NCI-H1417 (cell line): ENCODE measurements around the gene KLHL18.
"Not testable (repeated sequence)": the region's sequence is repeated elsewhere in the genome, so short reads cannot be mapped to it uniquely, and the experiment has no call there.

Experiments used
- DNase-seq, 3 experiments: peaks; one replicate each; lab custom pipeline; 2025; lab: John Stamatoyannopoulos, UW

KLHL18 gene

DNA sequence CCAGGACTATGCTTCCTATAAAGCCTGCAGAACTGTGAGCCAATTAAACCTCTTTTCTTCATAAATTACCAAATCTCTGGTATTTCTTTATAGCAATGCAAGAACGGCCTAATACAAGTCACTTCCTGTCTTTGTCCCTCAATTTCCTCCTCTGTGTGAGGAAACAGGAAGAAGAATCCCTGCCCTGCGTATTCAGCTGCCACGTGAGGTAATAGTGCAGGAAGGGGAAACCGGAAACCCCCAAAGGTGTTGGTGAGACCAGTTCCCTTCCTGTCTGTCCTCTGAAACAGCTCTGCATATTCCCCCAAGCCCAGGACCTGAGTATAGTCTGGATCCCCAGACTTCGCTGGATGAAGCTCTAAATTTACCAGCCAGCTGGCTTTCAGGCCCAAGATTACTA lies 80.0 kb downstream of the KLHL18 start:
- DNase-seq = no peak

DNA sequence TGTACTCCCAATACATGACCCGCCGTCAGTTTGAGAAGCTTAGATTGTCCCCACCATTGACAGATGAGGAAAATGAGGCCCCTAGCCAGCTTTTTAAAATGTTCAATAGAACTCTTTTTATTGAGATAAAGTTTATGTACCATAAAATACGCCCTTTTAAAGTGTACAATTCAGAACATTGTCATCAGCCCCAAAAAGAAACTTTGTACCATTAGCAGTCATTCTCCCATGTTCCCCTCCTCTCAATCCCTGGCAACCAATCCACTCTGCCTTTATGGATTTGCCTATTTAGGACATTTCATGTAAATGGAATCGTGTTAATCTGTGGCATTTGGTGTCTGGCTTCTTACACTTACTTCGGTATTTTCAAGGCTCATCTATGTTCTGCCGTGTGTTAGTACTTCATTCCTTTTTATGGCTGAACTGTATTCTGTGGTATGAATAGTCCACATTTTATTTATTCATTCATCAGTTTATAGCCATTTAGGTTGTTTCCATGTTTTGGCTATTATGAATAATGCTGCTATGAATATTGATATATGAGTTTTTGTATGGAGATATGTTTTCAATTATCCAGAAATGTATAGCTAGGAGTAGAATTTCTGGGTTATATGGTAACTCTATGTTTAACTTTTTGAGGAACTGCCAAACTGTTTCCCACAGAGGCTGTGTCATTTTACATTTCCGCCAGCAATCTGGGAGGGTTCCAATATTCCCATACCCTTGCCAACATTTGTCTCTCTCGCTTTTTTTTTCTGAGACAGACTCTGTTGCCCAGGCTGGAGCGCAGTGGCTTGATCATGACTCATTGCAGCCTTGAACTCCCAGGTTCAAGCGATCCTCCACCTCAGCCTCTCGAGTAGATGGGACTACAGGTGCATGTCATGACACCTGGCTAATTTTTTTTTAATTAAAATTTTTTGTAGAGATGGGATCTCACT lies 82.7 kb downstream of the KLHL18 start:
- DNase-seq = no peak

DNA sequence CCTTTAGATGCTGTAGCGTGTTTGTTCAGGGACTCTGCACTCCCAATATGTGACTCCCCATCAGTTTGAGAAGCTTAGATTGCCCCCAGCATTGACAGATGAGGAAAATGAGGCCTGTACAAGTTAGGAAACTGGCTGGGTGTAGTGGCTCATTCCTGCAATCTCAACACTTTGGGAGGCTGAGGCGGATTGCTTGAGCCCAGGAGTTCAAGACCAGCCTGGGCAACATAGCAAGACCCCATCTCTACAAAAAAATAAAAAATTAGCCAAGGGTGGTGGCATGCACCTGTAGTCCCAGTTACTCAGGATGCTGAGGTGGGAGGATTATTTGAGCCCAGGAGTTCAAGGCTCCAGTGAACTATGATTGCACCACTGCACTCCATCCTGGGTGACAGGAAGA lies 84.1 kb downstream of the KLHL18 start:
- no peak for DNase-seq

DNA sequence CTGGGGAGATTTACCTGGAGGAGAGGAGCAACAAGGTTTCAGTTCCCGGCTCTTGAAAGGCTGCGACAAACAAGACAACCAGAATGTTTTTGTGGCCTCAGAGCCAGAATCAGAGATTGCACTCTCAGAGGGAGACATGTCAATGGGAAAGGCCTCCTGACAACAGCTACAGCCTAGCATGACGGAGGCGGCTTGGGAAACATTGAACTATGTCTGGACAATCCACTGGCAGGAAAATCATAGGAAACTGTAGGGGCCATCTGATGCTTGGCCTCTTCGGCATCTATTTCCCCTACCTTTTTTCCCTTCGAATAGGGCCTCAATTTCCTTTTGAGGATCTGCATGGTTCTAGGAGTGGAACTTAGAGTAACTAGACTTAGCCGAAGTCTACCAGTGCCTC lies 84.9 kb downstream of the KLHL18 start:
- DNase-seq = no peak

DNA sequence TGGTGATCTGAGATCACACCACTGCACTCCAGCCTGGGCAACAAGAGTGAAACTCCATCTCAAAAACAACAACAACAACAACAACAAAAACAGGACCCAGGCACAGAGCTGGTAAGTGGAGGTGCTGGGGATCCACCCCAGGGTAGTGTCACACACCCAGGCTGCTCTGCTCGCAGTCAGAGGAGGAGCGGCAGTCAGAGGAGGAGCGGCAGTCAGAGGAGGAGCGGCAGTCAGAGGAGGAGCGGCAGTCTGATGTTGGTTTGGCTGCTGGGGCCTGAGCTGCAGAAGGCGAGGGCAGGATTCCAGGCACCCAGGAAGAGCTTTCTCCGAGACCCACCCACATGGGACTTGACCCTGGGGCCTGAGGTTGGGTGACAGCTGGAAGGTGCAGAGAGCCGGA lies 87.3 kb downstream of the KLHL18 start:
- DNase-seq = not testable (repeated sequence)

DNA sequence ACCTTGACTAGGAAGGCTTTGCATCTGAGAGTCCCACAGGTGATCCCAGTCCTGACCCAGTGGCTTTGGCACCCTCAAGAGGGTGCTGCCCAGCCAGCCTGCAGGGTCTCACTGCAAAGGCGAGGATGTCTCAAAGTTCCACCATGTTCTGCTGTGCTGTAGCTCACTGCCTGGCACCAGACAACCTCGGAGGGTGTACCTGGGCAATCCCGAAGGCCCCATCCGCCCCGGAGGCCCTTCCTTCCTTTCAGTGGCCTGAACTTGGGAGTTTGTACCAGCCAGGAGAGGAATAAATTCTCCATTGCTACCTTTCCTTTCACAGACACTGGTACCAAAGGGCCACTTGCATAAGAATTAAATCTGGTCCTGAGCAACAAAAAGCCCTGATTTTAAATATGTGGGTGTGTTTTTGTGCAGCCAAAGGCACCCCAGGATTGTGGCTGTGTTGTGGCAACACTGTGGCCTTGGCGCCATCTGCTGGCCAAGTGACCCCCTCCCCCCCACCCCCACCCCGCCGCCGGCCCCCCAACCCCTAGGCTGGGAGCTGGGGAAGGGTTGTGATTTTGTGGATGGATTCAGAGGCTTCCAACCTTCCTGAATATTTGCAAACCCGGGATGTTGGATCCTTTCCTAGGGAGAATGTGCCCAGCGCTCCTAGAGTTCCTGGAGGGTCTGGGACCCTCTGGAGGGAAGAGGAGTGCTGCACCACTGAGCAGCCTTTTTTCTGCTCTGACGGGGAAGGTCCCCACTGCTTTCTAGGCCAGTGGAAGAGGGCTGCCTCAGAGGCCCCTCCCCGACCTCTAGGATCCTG lies 88.3 kb downstream of the KLHL18 start:
- no peak for DNase-seq

DNA sequence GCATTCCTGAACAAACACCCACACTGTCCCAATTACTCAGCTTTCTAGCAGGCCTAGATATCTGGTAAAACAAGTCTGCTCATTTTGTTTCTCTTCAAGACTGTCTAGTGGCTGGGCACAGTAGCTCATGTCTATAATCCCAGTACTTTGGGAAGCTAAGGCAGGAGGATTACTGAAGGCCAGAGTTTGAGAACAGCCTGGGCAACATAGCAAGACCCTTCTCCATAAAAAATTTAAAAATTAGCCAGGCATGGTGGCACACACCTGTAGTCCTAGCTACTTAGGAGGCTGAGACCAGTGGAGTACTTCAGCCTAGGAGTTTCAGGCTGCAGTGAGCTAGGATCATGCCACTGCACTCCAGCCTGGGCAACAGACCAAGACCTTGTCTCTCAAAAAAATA lies 91.8 kb downstream of the KLHL18 start:
- DNase-seq = no peak

DNA sequence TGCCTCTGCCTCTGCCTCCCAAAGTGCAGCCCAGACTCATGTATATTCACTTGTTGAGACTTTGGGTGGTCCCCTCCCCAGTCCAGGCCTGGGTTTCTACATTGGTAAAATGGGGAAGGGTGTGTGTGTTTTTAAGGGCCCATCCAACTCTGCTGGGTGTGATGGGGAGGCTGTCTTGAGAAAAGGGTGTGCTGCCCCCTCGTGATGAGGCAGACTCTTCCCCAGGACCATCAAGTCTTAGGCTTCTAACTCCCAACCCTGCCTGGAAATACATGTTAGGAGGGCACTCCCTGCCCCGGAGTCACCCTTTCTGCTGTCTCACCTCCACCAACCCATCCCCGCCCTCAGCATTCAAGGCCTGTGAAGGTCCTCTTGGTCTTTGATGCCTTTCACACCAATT lies 93.6 kb downstream of the KLHL18 start:
- no peak for DNase-seq

DNA sequence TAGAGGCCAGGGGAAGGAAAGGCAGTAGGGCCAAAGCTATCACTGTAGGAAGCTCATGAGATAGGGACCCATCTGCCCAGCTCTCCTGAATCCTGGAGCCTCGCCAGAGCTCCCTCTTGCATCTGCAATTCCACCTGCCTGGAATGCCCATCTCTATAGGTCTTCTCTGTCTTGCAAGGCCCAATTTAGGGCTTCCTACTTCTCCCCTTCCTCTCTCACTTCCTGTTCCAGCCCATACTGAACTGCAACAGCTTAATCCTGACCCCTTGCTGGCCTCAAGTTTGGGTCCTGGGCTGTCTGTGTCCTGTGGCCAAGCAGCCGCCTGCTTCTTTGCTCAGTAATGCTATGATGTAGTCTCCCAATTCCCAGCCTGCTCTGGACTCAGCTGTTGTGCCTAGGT lies 94.4 kb downstream of the KLHL18 start:
- no peak for DNase-seq

DNA sequence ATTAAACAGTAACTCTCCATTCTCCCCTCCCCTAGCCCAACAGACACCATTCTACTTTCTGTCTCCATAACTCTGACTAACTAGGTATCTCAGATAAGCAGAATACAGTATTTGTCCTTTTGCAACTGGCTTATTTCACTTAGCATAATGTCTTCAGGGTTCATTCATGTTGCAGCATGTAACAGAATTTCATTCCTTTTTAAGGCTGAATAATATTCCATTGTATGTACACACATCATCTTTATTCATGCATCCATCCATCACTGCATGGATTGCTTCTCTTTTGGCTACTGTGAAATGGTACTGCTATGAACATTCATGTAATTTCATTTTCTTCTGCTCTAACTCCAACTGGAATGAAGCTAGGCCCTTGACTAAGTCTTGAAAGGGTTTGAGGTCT lies 96.1 kb downstream of the KLHL18 start:
- no peak for DNase-seq

DNA sequence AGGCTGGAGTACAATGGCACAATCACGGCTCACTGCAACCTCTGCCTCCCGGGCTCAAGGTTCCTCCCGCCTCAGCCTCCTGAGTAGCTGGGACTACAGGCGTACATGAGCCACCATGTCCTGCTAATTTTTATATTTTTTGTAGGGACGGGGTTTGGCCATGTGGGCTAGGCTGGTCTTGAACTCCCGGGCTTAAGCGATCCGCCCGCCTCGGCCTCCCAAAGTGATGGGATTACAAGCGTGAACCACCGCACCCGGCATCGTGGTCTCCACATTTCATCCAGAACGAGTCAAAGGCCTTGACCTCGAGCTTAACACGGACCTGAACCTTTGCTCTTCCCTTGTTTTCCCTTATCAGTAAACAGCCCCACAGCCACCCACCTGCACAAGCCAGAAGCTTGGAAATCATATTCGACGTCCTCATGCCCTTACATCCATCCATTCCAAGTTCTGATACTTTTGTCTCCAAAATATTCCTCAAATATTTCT lies 96.7 kb downstream of the KLHL18 start:
- peak in 1 of 3 experiments; percentile 35 for DNase-seq

DNA sequence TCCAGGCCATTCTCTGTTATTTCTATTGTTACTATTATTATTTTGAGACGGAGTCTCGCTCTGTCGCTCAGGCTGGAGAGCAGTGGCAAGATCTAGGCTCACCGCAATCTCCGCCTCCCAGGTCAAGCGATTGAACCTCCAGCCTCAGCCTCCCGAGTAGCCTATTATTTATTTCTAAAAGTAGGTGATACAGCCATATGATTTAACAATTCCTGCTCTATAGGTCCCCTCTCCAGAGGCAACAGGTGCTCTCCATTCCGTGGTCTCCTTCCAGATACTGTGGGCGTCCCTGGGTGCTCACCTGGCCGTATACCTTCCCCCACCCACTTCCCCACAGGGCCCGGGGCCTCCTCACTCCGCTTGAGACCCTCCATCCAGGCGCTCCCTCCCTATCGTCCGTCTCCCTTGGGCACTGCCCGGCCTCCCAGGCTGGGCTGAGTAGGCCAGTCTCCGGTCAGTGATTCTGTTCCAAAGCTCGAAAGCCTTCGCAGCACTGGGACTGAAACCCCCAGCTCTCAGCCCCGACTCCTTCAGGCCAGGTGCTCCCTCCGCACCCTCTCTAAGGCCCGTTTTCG lies 97.4 kb downstream of the KLHL18 start:
- peak in 1 of 3 experiments; percentile 5 for DNase-seq

DNA sequence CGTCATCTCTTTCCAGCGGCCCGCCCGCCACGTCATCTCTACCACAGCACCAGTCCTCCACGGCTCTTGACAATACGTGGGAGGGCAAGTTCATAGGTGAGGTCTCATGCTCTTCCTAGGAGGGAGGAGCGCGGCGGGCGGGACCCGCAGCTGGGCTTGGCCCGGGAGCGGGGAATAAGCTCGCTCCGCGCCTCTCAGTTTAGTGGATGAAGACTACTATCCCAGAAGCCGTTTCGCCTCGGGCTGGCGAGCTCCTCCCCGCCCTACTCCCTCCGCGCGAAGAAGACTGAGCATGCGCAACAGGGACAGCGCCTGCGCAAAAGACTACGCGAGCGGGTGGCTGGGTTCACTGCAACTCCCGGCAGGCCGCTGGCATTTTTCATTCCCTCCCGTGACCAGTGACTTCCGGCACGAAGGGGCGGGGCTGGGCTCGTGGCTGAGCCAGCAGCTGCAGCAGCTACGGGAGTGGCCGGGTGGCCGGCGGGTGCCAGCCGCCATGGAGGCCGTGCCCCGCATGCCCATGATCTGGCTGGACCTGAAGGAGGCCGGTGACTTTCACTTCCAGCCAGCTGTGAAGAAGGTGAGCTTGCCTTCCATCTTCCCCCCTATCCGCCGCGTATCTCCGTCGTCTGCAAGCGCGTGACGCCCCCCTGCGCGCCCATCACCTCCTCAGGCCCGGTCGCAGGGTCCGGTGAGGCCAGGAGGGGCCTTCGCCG lies 98.0 kb downstream of the KLHL18 start, which contains the start of gene PTPN23:
Gene PTPN23, plus strand, starts transcription at position 421 of the 716 bp plus-strand sequence. Its CDS starts 76 bp downstream, at position 497.
- peak; percentile 94 to 98 (median 96) for DNase-seq

DNA sequence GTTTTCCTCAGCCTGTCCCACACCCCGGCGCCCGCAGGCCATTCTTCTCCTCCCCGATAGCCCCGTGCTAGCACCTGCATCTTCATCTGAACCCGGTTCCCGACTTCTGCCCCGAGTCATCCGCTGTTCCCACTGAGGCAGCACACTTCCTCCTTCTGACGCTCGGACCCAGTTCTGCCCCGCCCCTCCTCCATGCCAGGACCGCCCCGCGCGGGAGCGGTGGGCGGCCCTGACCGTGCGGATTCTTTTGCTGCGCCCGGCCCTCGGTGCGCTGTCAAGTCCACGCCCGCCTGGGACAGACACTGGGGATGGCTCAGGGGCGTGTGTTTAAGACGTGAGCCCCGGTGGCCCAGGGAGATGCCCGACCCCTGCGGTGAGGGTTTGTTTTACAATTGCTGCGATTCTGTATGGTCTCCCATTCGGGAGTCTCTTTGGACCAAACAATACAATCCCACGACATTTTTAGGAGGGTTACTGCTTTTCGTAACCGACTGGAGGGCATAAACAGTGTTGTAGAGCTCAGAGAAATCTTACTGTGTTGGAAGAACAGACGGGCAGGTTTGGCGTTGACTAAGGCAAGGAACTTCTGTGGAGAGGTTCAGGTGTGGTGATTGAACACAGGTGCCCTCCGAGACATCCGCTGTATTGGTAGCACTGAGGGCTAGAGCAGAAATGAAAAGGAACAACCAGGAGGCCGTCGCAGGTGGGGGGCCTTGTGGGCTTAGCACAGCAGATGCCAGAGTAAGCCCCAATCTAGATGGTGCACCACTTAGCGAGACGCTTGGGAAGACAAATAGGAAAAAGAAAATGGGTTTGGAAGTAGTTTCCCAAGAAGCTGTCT lies 98.8 kb downstream of the KLHL18 start:
- peak; percentile 37 to 81 (median 73) for DNase-seq

DNA sequence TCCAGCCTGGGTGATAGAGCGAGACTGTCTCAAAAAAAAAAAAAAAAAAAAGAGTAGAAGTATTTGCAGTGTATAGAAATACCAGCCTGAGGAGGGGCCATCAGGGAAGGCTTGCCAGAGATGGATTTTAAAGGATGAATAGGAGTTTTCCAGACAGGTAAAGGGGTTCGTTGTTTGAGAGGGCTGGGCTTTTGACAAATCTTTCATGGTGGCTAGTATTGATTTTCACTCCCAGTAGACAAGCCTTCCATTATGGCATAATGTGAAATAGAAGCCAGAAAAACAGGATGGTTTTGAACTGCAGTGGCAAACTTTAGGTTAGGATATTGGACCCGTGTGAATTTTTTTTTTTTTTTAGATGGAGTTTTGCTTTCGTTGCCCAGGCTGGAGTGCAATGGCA lies 101.7 kb downstream of the KLHL18 start:
- no peak for DNase-seq

DNA sequence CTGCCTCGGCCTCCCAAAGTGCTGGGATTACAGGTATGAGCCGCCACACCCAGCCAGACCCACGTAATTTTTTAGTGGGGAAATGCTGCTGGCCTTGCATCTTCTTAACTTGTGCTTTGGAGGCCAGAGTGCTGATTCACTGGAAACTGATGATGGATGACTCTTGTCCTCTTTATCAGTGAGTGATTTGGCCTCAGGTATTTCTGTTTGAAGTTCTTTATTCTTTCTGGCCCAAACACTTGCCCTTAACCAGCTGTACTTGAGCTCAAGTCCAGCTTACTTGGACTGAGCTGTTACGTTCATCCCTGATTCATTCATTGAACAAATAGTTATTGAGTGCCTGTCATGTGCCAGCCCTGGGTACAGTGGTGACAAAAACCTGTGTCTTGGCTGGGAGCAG lies 102.3 kb downstream of the KLHL18 start:
- DNase-seq = no peak

DNA sequence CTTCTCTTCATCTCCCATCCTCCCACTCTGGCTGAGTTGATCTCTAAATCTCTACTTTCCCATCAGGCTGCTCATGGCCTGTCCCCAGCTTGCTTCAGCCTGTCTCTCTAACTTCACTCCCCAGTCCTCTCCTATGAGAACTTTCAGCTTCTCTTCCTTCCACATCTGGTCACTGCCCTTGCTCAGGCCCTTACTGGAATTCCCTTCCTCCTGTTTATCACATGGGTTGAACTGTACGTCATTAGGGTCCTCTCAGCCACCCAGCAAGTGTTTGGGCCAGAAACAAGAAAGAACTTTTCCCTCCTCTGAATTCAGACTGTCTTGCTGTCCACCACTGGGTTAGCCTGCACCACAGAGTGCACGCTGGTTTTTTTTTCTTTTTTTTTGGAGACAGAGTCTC lies 103.1 kb downstream of the KLHL18 start:
- no peak for DNase-seq

DNA sequence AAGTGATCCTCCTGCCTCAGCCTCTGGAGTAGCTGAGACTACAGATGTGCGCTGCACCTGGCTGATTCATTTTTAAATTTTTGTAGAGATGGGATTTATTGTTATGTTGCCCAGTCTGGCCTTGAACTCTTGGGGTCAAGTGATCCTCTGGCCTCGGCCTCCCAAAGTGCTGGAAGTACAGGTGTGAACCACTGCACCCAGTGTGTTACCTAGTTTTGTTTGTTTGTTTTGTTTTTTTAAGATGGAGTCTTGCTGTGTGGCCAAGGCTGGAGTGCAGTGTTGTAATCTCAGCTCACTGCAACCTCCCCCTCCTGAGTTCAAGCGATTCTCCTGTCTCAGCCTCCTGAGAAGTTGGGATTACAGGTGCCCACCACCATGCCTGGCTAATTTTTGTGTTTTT lies 110.2 kb downstream of the KLHL18 start:
- DNase-seq = no peak

DNA sequence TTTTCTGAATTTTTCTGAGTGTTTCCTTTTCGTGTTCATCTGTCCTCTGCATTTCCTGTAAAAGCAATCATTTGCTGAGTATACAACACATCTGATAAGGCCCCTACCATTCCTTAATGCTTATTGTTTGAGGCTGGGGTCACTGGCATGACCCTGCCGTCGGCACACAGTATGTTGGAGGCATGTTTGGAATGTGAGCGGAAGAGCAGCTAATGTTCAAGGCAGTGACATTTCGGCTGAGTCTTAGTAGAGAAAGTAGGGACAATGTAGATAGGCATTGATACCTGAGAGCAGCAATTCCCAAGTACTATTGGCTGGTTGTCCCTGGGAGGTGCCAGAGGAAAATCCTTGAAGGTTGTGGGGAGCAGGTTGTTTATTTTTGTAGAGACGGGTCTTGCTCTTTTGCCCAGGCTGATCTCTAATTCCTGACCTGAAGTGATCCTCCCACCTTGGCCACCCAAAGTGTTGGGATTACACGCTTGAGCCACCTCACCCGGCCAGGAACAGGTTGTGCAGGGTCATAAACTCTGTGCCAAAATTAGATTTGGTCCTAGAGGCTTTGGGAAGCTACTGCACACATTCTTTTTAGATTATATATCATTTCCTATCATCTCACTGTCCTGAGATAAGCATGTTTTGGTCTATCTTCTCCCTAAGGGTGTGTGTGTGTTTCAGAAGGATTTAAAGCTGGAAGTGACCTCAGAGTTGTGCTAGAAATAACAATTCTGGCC lies 111.6 kb downstream of the KLHL18 start:
- no peak for DNase-seq

DNA sequence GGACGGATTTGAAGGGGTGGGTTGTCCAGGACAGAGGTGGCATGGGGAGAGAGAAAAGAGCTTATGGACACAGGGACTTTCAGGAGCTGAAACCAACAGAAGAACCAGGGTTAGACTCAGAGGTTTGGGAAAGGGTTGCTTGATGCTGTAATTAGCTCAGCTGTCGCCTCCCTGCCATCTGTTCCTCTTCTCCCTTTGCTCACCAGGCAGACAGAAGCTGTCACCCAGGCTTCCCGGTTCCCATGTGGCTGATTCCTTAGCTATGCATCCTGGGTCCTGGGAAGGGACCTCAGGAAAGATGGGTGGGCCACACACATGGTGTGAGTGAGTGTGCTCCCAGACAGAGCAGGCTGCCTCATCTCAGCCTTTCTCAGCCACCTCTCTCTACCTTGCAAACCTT lies 112.1 kb downstream of the KLHL18 start:
- peak in 1 of 3 experiments; percentile 2 for DNase-seq
